Endothelial cell of umbilical vein (primary cell): ENCODE results near the gene KDM4B. TPM values are rescaled to one million over a fixed set of nuclear protein-coding genes. Genes with fewer than 3 reads are reported as not detected.

Experiments used
- BruUV-seq: library from RNA; stranded (reverse); fragments of 400-500 nt; replicated peaks from 2 replicates; lab custom pipeline; 2021; lab: Mats Ljungman, UMichigan
- CTCF ChIA-PET: fragments of 300-600, 350-600 bp; sonication (Branson Sonifier 250); formaldehyde crosslinking; loops from one replicate; lab custom pipeline; 2021; ENCODE audit warnings: antibody characterized with exemption, inconsistent platforms; lab: Charles Lee
- POLR2A ChIA-PET: fragments of 300-600, 350-600 bp; sonication (Branson Sonifier 250); formaldehyde crosslinking; loops from one replicate; lab custom pipeline; 2021; ENCODE audit warnings: antibody characterized with exemption, inconsistent platforms; lab: Charles Lee
- DNase-seq: peaks from one replicate; pipeline ENCODE4 v3.0.0-alpha.2; 2011; ENCODE audit warnings: low read depth, low spot score
- FAIRE-seq: peaks from 2 replicates; lab custom pipeline; 2011; peaks lifted over from hg19 to GRCh38; lab: Jason Lieb, UNC
- H2AFZ ChIP-seq: 2 replicates; pipeline ENCODE4 v1.6.0; 2012; ENCODE audit warnings: low read depth, low read length, control low read depth, inconsistent platforms
- H3K27ac ChIP-seq: 2 replicates; pipeline ENCODE4 v1.5.1; 2011; ENCODE audit warnings: low read depth, mild to moderate bottlenecking, control low read depth, low read length, moderate library complexity; ENCODE audit not compliant: insufficient read depth
- H3K27me3 ChIP-seq, 2 experiments: 2 replicates each; pipeline versions ENCODE4 v1.6.0 to v1.6.1; 2011; ENCODE audit warnings: low read length in 2 of 2, mixed read lengths in 1 of 2; ENCODE audit not compliant: control insufficient read depth in 2 of 2, insufficient read depth in 2 of 2
- H3K36me3 ChIP-seq, 2 experiments: 2 replicates in 1 of 2; 3 replicates in 1 of 2; pipeline ENCODE4 v1.5.1; 2011; ENCODE audit warnings: low read length in 2 of 2, mild to moderate bottlenecking in 1 of 2, moderate library complexity in 1 of 2; ENCODE audit not compliant: control insufficient read depth in 2 of 2, insufficient read depth in 2 of 2; ENCODE audit errors: extremely low read depth in 1 of 2
- H3K4me1 ChIP-seq: 3 replicates; pipeline ENCODE4 v1.5.1; 2011; ENCODE audit warnings: mild to moderate bottlenecking, low read length; ENCODE audit not compliant: control insufficient read depth, insufficient read depth; ENCODE audit errors: extremely low read depth
- H3K4me2 ChIP-seq: 2 replicates; pipeline ENCODE4 v1.6.1; 2011; ENCODE audit warnings: low read length, control low read depth, mixed read lengths; ENCODE audit not compliant: insufficient read depth
- H3K4me3 ChIP-seq, 3 experiments: fragments of 200-600 bp in 1 of 3; sonication (generic), shearing (Covaris generic) in 1 of 3; replicated peaks in 1 of 3; 2 replicates each; pipeline ENCODE4 v1.5.1; 2011 to 2016; ENCODE audit warnings: control low read depth in 3 of 3, low read length in 3 of 3, mild to moderate bottlenecking in 2 of 3, inconsistent platforms in 1 of 3, low read depth in 1 of 3, moderate library complexity in 1 of 3; ENCODE audit not compliant: insufficient read depth in 1 of 3
- H3K79me2 ChIP-seq: 2 replicates; pipeline ENCODE4 v1.6.0; 2012; ENCODE audit warnings: low read length, inconsistent platforms; ENCODE audit not compliant: control insufficient read depth, insufficient read depth
- H3K9ac ChIP-seq: replicated peaks from 2 replicates; pipeline ENCODE3; 2011; ENCODE audit warnings: low read length, control low read depth; ENCODE audit not compliant: insufficient read depth; ENCODE audit errors: extremely low read depth
- H3K9me1 ChIP-seq: replicated peaks from 3 replicates; pipeline ENCODE4 v1.6.0; 2011; ENCODE audit warnings: mild to moderate bottlenecking, low read length; ENCODE audit not compliant: control insufficient read depth, insufficient read depth; ENCODE audit errors: extremely low read depth
- H3K9me3 ChIP-seq: replicated peaks from 2 replicates; pipeline ENCODE4 v1.5.1; 2012; ENCODE audit warnings: low read length, inconsistent platforms; ENCODE audit not compliant: control insufficient read depth, insufficient read depth
- H4K20me1 ChIP-seq: replicated peaks from 2 replicates; pipeline ENCODE3; 2011; ENCODE audit warnings: mild to moderate bottlenecking, low read length; ENCODE audit not compliant: control insufficient read depth, insufficient read depth; ENCODE audit errors: extremely low read depth
- EZH2 ChIP-seq: IDR thresholded peaks from 2 replicates; pipeline ENCODE4 v1.6.1; 2012; ENCODE audit warnings: borderline replicate concordance, low read depth, mild to moderate bottlenecking, moderate library complexity, low read length, inconsistent platforms; ENCODE audit not compliant: severe bottlenecking
- FOS ChIP-seq: IDR thresholded peaks from 2 replicates; pipeline ENCODE4 v1.6.1; 2011; ENCODE audit warnings: mild to moderate bottlenecking, low read length, moderate library complexity, borderline replicate concordance; ENCODE audit not compliant: insufficient read depth
- GATA2 ChIP-seq: IDR thresholded peaks from 2 replicates; pipeline ENCODE4 v1.7.0; 2011; ENCODE audit warnings: low read depth, mild to moderate bottlenecking, moderate library complexity, mixed read lengths, low read length; ENCODE audit not compliant: insufficient read length, insufficient read depth
- JUN ChIP-seq: IDR thresholded peaks from 2 replicates; pipeline ENCODE4 v1.6.1; 2011; ENCODE audit warnings: borderline replicate concordance, low read depth; ENCODE audit not compliant: insufficient read length, insufficient read depth
- MYC ChIP-seq: IDR thresholded peaks from one replicate; pipeline ENCODE4 v1.6.1; 2011; ENCODE audit warnings: mild to moderate bottlenecking, low read depth, low read length
- POLR2A ChIP-seq: IDR thresholded peaks from 2 replicates; pipeline ENCODE4 v1.6.1; 2012; ENCODE audit warnings: low read depth, mild to moderate bottlenecking, control low read depth, low read length
- POLR2AphosphoS5 ChIP-seq: IDR thresholded peaks from 2 replicates; pipeline ENCODE4 v1.6.1; 2012; ENCODE audit warnings: low read depth, mild to moderate bottlenecking, control low read depth, low read length, moderate library complexity; ENCODE audit not compliant: insufficient read depth
- dilution Hi-C: fragments of 300-500 bp; cut with MboI; formaldehyde crosslinking; loops from one replicate; pipeline ENCODE4 v1.15.0; 2019; ENCODE audit warnings: low sequenced_read_pairs; ENCODE audit not compliant: extremely low pct_ligation_motif_present
- intact Hi-C: fragments of 100-400 bp; cut with micrococcal nuclease; formaldehyde crosslinking; loops from one replicate; pipeline ENCODE4 v1.10.0; 2022
- polyA plus RNA-seq, 4 experiments: library from polyadenylated mRNA; depleted of rRNA in 3 of 4; stranded (reverse) in 3 of 4; unstranded in 1 of 4; fragments of >200 nt; gene quantifications; 2 replicates each; pipeline versions ENCODE4 v1.2.1 to v1.2.3, GENCODE V29; 2011 to 2012; ENCODE audit warnings: missing spikeins in 1 of 4
- total RNA-seq: library from RNA; stranded (reverse); gene quantifications from 2 replicates; pipeline ENCODE4 v1.2.3, GENCODE V29; 2021
- TF ChIP-seq, protein P1 (sequence below): IDR thresholded peaks from 2 replicates; pipeline ENCODE4 v1.6.1; 2011; ENCODE audit not compliant: insufficient read depth, insufficient read length

Gene KDM4B
- total and polyA plus RNA-seq, 2 donors (not counting 3 experiments of a cell fraction or from before 2014, with no cell fraction given): 12.4 to 37.2 TPM

DNA sequence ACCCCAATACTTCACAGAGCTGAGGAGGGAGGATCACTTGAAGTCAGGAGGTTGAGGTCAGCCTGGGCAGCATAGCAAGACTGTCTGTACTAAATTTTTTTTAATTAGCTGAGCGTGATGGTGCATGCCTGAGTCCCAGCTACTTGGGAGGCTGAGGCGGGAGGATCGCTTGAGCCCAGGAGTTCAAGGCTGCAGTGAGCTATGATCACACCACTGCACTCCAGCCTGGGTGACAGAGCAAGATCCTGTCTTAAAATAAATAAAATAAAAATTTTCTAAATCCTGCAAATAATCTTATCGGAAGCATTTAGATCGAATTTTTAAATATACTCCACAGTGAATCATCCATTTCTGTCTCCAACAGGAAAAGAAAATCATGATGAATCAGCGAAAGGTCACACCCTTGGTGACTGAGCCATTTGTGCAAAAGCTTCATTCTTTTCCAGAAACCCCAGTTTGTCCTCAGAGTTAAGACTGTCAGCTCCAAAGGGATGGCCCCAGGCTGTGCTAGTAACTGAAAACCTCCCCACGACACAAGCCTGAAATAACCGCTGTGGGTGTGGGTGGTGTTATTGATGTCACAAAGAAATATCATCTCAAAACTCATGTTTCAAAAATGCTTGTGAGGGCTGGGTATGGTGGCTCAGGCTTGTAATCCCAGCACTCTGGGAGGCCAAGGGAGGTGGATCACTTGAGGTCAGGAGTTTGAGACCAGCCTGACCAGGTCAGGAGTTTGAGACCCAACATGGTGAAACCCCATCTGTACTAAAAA is 204.1 kb downstream of the KDM4B start:
- H3K9me1 ChIP-seq: no peaks in the 10 kb centered on the region
- H3K27ac ChIP-seq: peak overlapping the region; percentile 13
- CTCF ChIA-PET: interaction anchor here (1.3 kb wide), 1 partner anchor 19 kb away, joined by 7 read pairs; no protein-coding TSS in a partner anchor
- no peaks in the 10 kb centered on the region for H4K20me1 ChIP-seq
- H3K36me3 ChIP-seq: no peaks in the 10 kb centered on the region
- dilution Hi-C loops: no loop called here
- no peaks in the 10 kb centered on the region for H3K79me2 ChIP-seq
- no peak overlapping the region for H3K4me3 ChIP-seq
- peaks cover 8% of the 10 kb centered on the region for H3K4me1 ChIP-seq
- FAIRE-seq (peak; percentile 95), DNase-seq (peak; percentile 76)
- H3K27me3 ChIP-seq: peaks cover 6 to 7% of the 10 kb centered on the region in 2 experiments
- peak overlapping the region; percentile 17 for H3K4me2 ChIP-seq
- no peaks in the 10 kb centered on the region for H3K9me3 ChIP-seq
- intact Hi-C loops: loop anchor here (10.0 kb wide), 1 partner anchor 858 kb away; no protein-coding TSS in a partner anchor
- H3K9ac ChIP-seq: no peak overlapping the region
- TF ChIP-seq GATA2 (peak; percentile 62), MYC (no peak), POLR2AphosphoS5 (peak; percentile 53), POLR2A (no peak), JUN (peak; percentile 84), EZH2 (no peak), FOS (peak; percentile 95)
- TF ChIP-seq, protein P1, sequence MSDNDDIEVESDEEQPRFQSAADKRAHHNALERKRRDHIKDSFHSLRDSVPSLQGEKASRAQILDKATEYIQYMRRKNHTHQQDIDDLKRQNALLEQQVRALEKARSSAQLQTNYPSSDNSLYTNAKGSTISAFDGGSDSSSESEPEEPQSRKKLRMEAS: no peak
- H2AFZ ChIP-seq: no peak overlapping the region
- POLR2A ChIA-PET: no interaction called here
- no TSS peak for BruUV-seq
